IMR-90 (cell line): ENCODE results near the gene SLC9A9. TPM values are rescaled to one million over a fixed set of nuclear protein-coding genes. Genes with fewer than 3 reads are reported as not detected.

Experiments
- ATAC-seq: fragments of 200-7000 bp; cut with Tn5 transposase; 2 replicates; pipeline ENCODE4 v1.9.1; 2020; ENCODE audit warnings: low read depth, mild to moderate bottlenecking, moderate library complexity
- BruUV-seq: library from RNA; stranded (reverse); fragments of 400-500 nt; replicated peaks from 2 replicates; lab custom pipeline; 2021; lab: Mats Ljungman, UMichigan
- CTCF ChIA-PET: fragments of 300-600 bp; formaldehyde crosslinking; extraction: SDS; loops from one replicate; lab custom pipeline; 2021; ENCODE audit warnings: antibody characterized with exemption; lab: Yijun Ruan, JAX
- POLR2A ChIA-PET: fragments of 300-600 bp; sonication (Branson Sonifier 250); formaldehyde crosslinking; loops from one replicate; lab custom pipeline; 2022; ENCODE audit warnings: antibody characterized with exemption; ENCODE audit not compliant: unreplicated experiment; lab: Charles Lee
- DNase-seq: peaks from one replicate; pipeline ENCODE4 v3.0.0; 2013
- H2AFZ ChIP-seq: replicated peaks from 2 replicates; pipeline ENCODE3; 2013; ENCODE audit warnings: low read length, mild to moderate bottlenecking; ENCODE audit not compliant: poor library complexity
- H2AK5ac ChIP-seq: 2 replicates; pipeline ENCODE4 v1.6.1; 2013; ENCODE audit warnings: low read depth, low read length, inconsistent platforms
- H2AK9ac ChIP-seq: replicated peaks from 2 replicates; pipeline ENCODE3; 2013; ENCODE audit warnings: mild to moderate bottlenecking, low read depth, low read length, moderate library complexity; ENCODE audit not compliant: poor library complexity
- H2BK120ac ChIP-seq: 2 replicates; pipeline ENCODE4 v1.6.1; 2013; ENCODE audit warnings: low read depth, low read length, inconsistent platforms
- H2BK15ac ChIP-seq: 3 replicates; pipeline ENCODE4 v1.6.1; 2013; ENCODE audit warnings: low read depth, low read length, inconsistent platforms
- H2BK20ac ChIP-seq: 2 replicates; pipeline ENCODE4 v1.6.1; 2013; ENCODE audit warnings: low read depth, mild to moderate bottlenecking, inconsistent platforms, low read length, moderate library complexity
- H2BK5ac ChIP-seq: 2 replicates; pipeline ENCODE4 v1.6.1; 2013; ENCODE audit warnings: mild to moderate bottlenecking, low read depth, low read length, inconsistent platforms; ENCODE audit not compliant: poor library complexity, severe bottlenecking
- H3K14ac ChIP-seq: replicated peaks from 2 replicates; pipeline ENCODE4 v1.6.1; 2013; ENCODE audit warnings: low read depth, low read length, inconsistent platforms
- H3K18ac ChIP-seq: 2 replicates; pipeline ENCODE4 v1.6.1; 2013; ENCODE audit warnings: low read depth, low read length, control low read depth
- H3K23ac ChIP-seq: 2 replicates; pipeline ENCODE4 v1.6.1; 2013; ENCODE audit warnings: low read depth, low read length, inconsistent platforms
- H3K27ac ChIP-seq: 2 replicates; pipeline ENCODE4 v1.5.1; 2013; ENCODE audit warnings: mild to moderate bottlenecking, control low read depth, low read length; ENCODE audit not compliant: insufficient read depth
- H3K27me3 ChIP-seq: 2 replicates; pipeline ENCODE4 v1.6.1; 2013; ENCODE audit warnings: low read length; ENCODE audit not compliant: control insufficient read depth, insufficient read depth
- H3K36me3 ChIP-seq: 2 replicates; pipeline ENCODE4 v1.6.1; 2013; ENCODE audit warnings: low read length, mixed read lengths; ENCODE audit not compliant: control insufficient read depth, insufficient read depth
- H3K4ac ChIP-seq: 2 replicates; pipeline ENCODE4 v1.6.1; 2013; ENCODE audit warnings: low read depth, low read length, inconsistent platforms
- H3K4me1 ChIP-seq: 2 replicates; pipeline ENCODE4 v1.6.1; 2013; ENCODE audit warnings: low read length, mixed read lengths; ENCODE audit not compliant: control insufficient read depth, insufficient read depth
- H3K4me2 ChIP-seq: 2 replicates; pipeline ENCODE4 v1.6.1; 2013; ENCODE audit warnings: low read depth, mild to moderate bottlenecking, control low read depth, low read length, moderate library complexity
- H3K4me3 ChIP-seq: 2 replicates; pipeline ENCODE4 v1.5.1; 2013; ENCODE audit warnings: low read depth, mild to moderate bottlenecking, control low read depth, low read length, moderate library complexity; ENCODE audit not compliant: insufficient read depth
- H3K56ac ChIP-seq: 2 replicates; pipeline ENCODE4 v1.6.1; 2013; ENCODE audit warnings: low read length, inconsistent platforms; ENCODE audit not compliant: insufficient read depth; ENCODE audit errors: extremely low read depth
- H3K79me1 ChIP-seq, 2 experiments: 2 replicates each; pipeline ENCODE4 v1.6.1; 2013; ENCODE audit warnings: low read length in 2 of 2, inconsistent platforms in 1 of 2, low read depth in 1 of 2
- H3K9ac ChIP-seq: 2 replicates; pipeline ENCODE4 v1.6.1; 2013; ENCODE audit warnings: low read depth, low read length, control low read depth
- H3K9me1 ChIP-seq: 2 replicates; pipeline ENCODE4 v1.6.1; 2013; ENCODE audit warnings: low read length, inconsistent platforms; ENCODE audit not compliant: insufficient read depth
- H3K9me3 ChIP-seq: 2 replicates; pipeline ENCODE4 v1.6.1; 2013; ENCODE audit warnings: low read length; ENCODE audit not compliant: control insufficient read depth, insufficient read depth
- H4K20me1 ChIP-seq: 2 replicates; pipeline ENCODE4 v1.6.1; 2013; ENCODE audit warnings: low read length, inconsistent platforms; ENCODE audit not compliant: insufficient read depth
- H4K5ac ChIP-seq: 2 replicates; pipeline ENCODE4 v1.6.1; 2013; ENCODE audit warnings: mild to moderate bottlenecking, low read depth, low read length, control low read depth
- H4K8ac ChIP-seq, 2 experiments: 2 replicates each; pipeline ENCODE4 v1.6.1; 2013; ENCODE audit warnings: low read depth in 2 of 2, low read length in 2 of 2, control low read depth in 1 of 2, inconsistent platforms in 1 of 2
- H4K91ac ChIP-seq: 2 replicates; pipeline ENCODE4 v1.6.1; 2013; ENCODE audit warnings: low read depth, low read length, inconsistent platforms; ENCODE audit not compliant: insufficient read depth
- BHLHE40 ChIP-seq: fragments of 150-350 bp; IDR thresholded peaks from 2 replicates; pipeline ENCODE4 v1.6.1; 2016; ENCODE audit warnings: mild to moderate bottlenecking, low read depth, low read length
- CEBPB ChIP-seq: IDR thresholded peaks from 2 replicates; pipeline ENCODE4 v1.6.1; 2012; ENCODE audit warnings: low read depth, low read length, improper control_type of control experiment
- CHD1 ChIP-seq: IDR thresholded peaks from 2 replicates; pipeline ENCODE4 v1.6.1; 2012; ENCODE audit warnings: low read depth, low read length, improper control_type of control experiment
- FOS ChIP-seq: fragments of 150-350 bp; IDR thresholded peaks from 2 replicates; pipeline ENCODE4 v1.6.1; 2016; ENCODE audit warnings: low read depth, low read length
- MAFK ChIP-seq: IDR thresholded peaks from 2 replicates; pipeline ENCODE4 v1.6.1; 2012; ENCODE audit warnings: low read depth, low read length, improper control_type of control experiment
- MAZ ChIP-seq: IDR thresholded peaks from 2 replicates; pipeline ENCODE4 v1.6.1; 2012; ENCODE audit warnings: low read depth, mild to moderate bottlenecking, low read length, improper control_type of control experiment, moderate library complexity, borderline replicate concordance
- MXI1 ChIP-seq: IDR thresholded peaks from 2 replicates; pipeline ENCODE4 v1.6.1; 2012; ENCODE audit warnings: low read depth, mild to moderate bottlenecking, low read length, moderate library complexity, borderline replicate concordance
- NFE2L2 ChIP-seq: fragments of 150-350 bp; IDR thresholded peaks from 2 replicates; pipeline ENCODE4 v1.6.1; 2016; ENCODE audit warnings: low read depth, mild to moderate bottlenecking, low read length
- POLR2A ChIP-seq: IDR thresholded peaks from 2 replicates; pipeline ENCODE4 v1.6.1; 2012; ENCODE audit warnings: mild to moderate bottlenecking, low read depth, low read length
- RAD21 ChIP-seq: IDR thresholded peaks from 2 replicates; pipeline ENCODE4 v1.6.1; 2012; ENCODE audit warnings: low read length, improper control_type of control experiment
- RCOR1 ChIP-seq: IDR thresholded peaks from 2 replicates; pipeline ENCODE4 v1.6.1; 2012; ENCODE audit warnings: mild to moderate bottlenecking, low read length, improper control_type of control experiment; ENCODE audit not compliant: insufficient replicate concordance
- RFX5 ChIP-seq: IDR thresholded peaks from 2 replicates; pipeline ENCODE4 v1.8.0; 2012; ENCODE audit warnings: low read depth, mild to moderate bottlenecking, low read length, moderate library complexity
- SMC3 ChIP-seq: fragments of 150-350 bp; IDR thresholded peaks from 2 replicates; pipeline ENCODE4 v1.6.1; 2016; ENCODE audit warnings: low read depth, mild to moderate bottlenecking, antibody characterized with exemption, low read length, moderate library complexity
- WGBS, 2 experiments: methylation state at CpG; one replicate each; pipeline versions ENCODE4 v1.1.5 to v1.1.7; 2013; ENCODE audit warnings: missing lambda C conversion rate in 2 of 2; ENCODE audit not compliant: insufficient read length in 1 of 2; ENCODE audit errors: extremely low coverage in 2 of 2; 5-methylcytosine and 5-hydroxymethylcytosine counted together
- dilution Hi-C: fragments of 300-500 bp; cut with HindIII; formaldehyde crosslinking; loops from one replicate; pipeline ENCODE4 v1.14.3; 2018; ENCODE audit warnings: low sequenced_read_pairs; ENCODE audit not compliant: unreplicated experiment
- in situ Hi-C: fragments of 300-500 bp; cut with MboI; formaldehyde crosslinking; loops from 3 replicates; pipeline ENCODE4 v1.14.3; 2019; ENCODE audit warnings: low sequenced_read_pairs, inconsistent platforms, mixed read lengths
- intact Hi-C: fragments of 100-400 bp; cut with micrococcal nuclease; formaldehyde crosslinking; loops from 2 replicates; pipeline ENCODE4 v1.10.0; 2022
- polyA plus RNA-seq, 3 experiments: library from polyadenylated mRNA; depleted of rRNA; stranded (reverse); fragments of >200 nt; gene quantifications; 2 replicates each; pipeline ENCODE4 v1.2.3, GENCODE V29; 2012; ENCODE audit warnings: low replicate concordance in 1 of 3
- total RNA-seq: library from RNA; depleted of rRNA; stranded (reverse); fragments of >200 nt; gene quantifications from 2 replicates; pipeline ENCODE4 v1.2.3, GENCODE V29; 2012
- TF ChIP-seq, protein P1 (sequence below): conservative IDR thresholded peaks from 2 replicates; pipeline ENCODE4 v1.5.1; 2012; ENCODE audit warnings: mild to moderate bottlenecking, low read depth, low read length, improper control_type of control experiment
- TF ChIP-seq, protein P2 (sequence below): fragments of 150-350 bp; IDR thresholded peaks from 2 replicates; pipeline ENCODE4 v1.6.1; 2017; ENCODE audit warnings: mild to moderate bottlenecking, antibody characterized with exemption, low read length, low read depth
- TF ChIP-seq, protein P3 (sequence below): fragments of 150-350 bp; IDR thresholded peaks from 2 replicates; pipeline ENCODE4 v1.6.1; 2016; ENCODE audit warnings: low read depth, mild to moderate bottlenecking, low read length, moderate library complexity, borderline replicate concordance

The SLC9A9 gene
- total and polyA plus RNA-seq, 2 of the 4 experiments (the other 2 are of a cell fraction), result 1.4 to 2.3 TPM

DNA sequence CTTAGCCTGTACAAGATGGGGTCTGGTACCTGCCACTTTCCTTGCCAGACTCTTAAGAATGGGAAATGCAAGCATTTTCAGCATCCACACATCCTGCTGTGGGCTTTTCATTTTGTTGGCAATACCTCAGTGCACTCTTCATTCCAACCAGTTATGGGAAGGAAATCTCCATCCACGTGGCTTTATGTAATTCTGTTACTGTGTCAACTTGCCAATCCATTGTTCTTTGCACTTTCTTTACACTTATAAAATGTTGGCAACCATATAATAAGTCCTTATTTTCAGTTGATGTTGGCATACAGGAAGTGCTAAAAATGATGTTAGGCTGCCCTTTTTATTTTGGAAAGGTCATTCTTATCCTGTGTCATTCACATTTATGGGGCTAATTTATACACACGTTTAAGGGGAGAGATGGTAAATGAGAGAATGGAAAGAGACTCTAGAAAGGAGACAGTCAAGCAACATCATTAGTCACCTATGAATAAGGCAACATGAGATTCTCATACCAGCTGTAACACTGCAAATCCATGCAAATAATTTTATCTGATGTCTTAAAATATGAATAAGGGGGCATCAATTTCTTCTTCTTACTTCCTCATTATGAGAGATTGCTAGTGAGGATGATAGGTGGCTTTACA is 490.0 kb downstream of the SLC9A9 start:
- no peak overlapping the region for H3K9ac ChIP-seq
- in situ Hi-C loops (no loop called here), intact Hi-C loops (no loop called here), dilution Hi-C loops (no loop called here)
- H3K4ac ChIP-seq, result no peak overlapping the region
- H3K4me2 ChIP-seq, result no peak overlapping the region
- H2BK120ac ChIP-seq, result no peak overlapping the region
- H2AK9ac ChIP-seq, result no peak overlapping the region
- POLR2A ChIA-PET, result no interaction called here
- no peak overlapping the region for H2AFZ ChIP-seq
- H3K9me1 ChIP-seq, result no peaks in the 10 kb centered on the region
- ATAC-seq (no peak), DNase-seq (no peak)
- no peaks in the 10 kb centered on the region for H3K4me1 ChIP-seq
- no peak overlapping the region for H3K18ac ChIP-seq
- no peaks in the 10 kb centered on the region for H3K9me3 ChIP-seq
- H4K91ac ChIP-seq, result no peak overlapping the region
- H2BK5ac ChIP-seq, result no peak overlapping the region
- no peak overlapping the region for H3K27ac ChIP-seq
- H3K36me3 ChIP-seq, result no peaks in the 10 kb centered on the region
- H4K20me1 ChIP-seq, result no peaks in the 10 kb centered on the region
- TF ChIP-seq, protein P1, sequence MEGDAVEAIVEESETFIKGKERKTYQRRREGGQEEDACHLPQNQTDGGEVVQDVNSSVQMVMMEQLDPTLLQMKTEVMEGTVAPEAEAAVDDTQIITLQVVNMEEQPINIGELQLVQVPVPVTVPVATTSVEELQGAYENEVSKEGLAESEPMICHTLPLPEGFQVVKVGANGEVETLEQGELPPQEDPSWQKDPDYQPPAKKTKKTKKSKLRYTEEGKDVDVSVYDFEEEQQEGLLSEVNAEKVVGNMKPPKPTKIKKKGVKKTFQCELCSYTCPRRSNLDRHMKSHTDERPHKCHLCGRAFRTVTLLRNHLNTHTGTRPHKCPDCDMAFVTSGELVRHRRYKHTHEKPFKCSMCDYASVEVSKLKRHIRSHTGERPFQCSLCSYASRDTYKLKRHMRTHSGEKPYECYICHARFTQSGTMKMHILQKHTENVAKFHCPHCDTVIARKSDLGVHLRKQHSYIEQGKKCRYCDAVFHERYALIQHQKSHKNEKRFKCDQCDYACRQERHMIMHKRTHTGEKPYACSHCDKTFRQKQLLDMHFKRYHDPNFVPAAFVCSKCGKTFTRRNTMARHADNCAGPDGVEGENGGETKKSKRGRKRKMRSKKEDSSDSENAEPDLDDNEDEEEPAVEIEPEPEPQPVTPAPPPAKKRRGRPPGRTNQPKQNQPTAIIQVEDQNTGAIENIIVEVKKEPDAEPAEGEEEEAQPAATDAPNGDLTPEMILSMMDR, result no peak
- no peak for TF ChIP-seq POLR2A
- TF ChIP-seq RCOR1, result no peak
- no peak for TF ChIP-seq RFX5
- TF ChIP-seq NFE2L2, result no peak
- no peak for TF ChIP-seq CHD1
- TF ChIP-seq RAD21, result no peak
- TF ChIP-seq, protein P2, sequence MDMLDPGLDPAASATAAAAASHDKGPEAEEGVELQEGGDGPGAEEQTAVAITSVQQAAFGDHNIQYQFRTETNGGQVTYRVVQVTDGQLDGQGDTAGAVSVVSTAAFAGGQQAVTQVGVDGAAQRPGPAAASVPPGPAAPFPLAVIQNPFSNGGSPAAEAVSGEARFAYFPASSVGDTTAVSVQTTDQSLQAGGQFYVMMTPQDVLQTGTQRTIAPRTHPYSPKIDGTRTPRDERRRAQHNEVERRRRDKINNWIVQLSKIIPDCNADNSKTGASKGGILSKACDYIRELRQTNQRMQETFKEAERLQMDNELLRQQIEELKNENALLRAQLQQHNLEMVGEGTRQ, result no peak
- TF ChIP-seq SMC3, result no peak
- TF ChIP-seq, protein P3, sequence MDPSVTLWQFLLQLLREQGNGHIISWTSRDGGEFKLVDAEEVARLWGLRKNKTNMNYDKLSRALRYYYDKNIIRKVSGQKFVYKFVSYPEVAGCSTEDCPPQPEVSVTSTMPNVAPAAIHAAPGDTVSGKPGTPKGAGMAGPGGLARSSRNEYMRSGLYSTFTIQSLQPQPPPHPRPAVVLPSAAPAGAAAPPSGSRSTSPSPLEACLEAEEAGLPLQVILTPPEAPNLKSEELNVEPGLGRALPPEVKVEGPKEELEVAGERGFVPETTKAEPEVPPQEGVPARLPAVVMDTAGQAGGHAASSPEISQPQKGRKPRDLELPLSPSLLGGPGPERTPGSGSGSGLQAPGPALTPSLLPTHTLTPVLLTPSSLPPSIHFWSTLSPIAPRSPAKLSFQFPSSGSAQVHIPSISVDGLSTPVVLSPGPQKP, result no peak
- no peak for TF ChIP-seq CEBPB
- no peak for TF ChIP-seq MXI1
- TF ChIP-seq MAFK, result no peak
- TF ChIP-seq FOS, result no peak
- no peak for TF ChIP-seq MAZ
- TF ChIP-seq BHLHE40, result no peak
- no peak overlapping the region for H2BK15ac ChIP-seq
- H3K79me1 ChIP-seq, result no peaks in the 10 kb centered on the region
- no peak overlapping the region for H2BK20ac ChIP-seq
- no peak overlapping the region for H3K4me3 ChIP-seq
- H3K27me3 ChIP-seq, result no peaks in the 10 kb centered on the region
- no peak overlapping the region for H3K14ac ChIP-seq
- H4K8ac ChIP-seq, result no peak overlapping the region
- CTCF ChIA-PET, result no interaction called here
- no peak overlapping the region for H2AK5ac ChIP-seq
- no CpG with 5 or more reads among the region's 2 CpGs for WGBS, 2 experiments
- H4K5ac ChIP-seq, result no peak overlapping the region
- no peak overlapping the region for H3K56ac ChIP-seq
- H3K23ac ChIP-seq, result no peak overlapping the region
- no TSS peak for BruUV-seq
